ENCODE results near the gene GLI3.

Gene GLI3

DNA sequence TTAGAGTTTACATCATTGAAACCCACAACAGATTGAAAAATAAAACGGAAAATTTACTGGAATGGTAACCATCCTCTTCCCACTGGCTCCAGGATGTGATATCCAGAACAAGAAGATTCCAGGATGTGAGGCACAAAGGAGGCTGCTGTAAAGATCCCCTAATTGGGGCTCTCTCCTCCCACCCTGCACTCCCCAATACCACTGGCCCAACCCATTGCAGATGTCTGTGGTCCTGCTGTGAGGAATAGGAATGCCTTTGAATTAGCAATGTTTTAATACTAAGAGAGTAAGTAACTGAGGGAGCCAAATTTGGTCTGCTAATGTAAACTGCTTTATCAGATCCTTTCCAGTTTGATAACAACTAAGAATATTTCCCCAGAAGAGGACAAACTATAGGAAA lies 308.2 kb downstream of the GLI3 start:
- Histone ChIP-seq H3K36me3 (ENCODE audit: control insufficient read depth, insufficient read depth, low read length) (no peaks in the 10 kb centered on the region), H3K4me3 (replicated peaks; ENCODE audit: low read depth, low read length) (no peak overlapping the region), H3K27me3 (replicated peaks; ENCODE audit: control insufficient read depth, insufficient read depth, low read length) (no peaks in the 10 kb centered on the region; the same call in 1 of the 2 replicates)
- no peak for DNase-seq (ENCODE audit: extremely low read depth, insufficient read length)
- TF ChIP-seq, protein P1, sequence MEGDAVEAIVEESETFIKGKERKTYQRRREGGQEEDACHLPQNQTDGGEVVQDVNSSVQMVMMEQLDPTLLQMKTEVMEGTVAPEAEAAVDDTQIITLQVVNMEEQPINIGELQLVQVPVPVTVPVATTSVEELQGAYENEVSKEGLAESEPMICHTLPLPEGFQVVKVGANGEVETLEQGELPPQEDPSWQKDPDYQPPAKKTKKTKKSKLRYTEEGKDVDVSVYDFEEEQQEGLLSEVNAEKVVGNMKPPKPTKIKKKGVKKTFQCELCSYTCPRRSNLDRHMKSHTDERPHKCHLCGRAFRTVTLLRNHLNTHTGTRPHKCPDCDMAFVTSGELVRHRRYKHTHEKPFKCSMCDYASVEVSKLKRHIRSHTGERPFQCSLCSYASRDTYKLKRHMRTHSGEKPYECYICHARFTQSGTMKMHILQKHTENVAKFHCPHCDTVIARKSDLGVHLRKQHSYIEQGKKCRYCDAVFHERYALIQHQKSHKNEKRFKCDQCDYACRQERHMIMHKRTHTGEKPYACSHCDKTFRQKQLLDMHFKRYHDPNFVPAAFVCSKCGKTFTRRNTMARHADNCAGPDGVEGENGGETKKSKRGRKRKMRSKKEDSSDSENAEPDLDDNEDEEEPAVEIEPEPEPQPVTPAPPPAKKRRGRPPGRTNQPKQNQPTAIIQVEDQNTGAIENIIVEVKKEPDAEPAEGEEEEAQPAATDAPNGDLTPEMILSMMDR (IDR thresholded peaks at IDR 0.05; ENCODE audit: insufficient read depth, low read length, poor library complexity, severe bottlenecking), result no peak

DNA sequence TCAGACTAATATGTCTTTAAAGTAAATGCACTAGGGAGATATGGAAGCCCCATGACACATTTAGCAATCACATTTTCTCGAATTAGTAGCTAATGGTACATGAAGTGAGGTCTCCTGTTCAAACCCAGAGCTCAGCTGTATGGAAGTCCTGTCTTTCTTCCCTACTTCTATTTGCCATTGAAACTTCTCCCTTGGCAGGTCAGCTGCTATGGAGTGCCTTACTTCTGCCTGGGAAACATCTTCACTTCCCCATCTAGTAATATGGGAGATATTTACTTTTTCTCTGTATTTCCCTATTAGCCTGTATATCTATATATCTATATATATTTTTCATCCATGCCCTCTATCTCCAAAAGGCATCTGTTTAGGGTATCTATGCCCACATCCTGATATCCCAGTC lies 308.8 kb downstream of the GLI3 start:
- Histone ChIP-seq H3K36me3 (ENCODE audit: control insufficient read depth, insufficient read depth, low read length) (no peaks in the 10 kb centered on the region), H3K4me3 (replicated peaks; ENCODE audit: low read depth, low read length) (no peak overlapping the region), H3K27me3 (replicated peaks; ENCODE audit: control insufficient read depth, insufficient read depth, low read length) (no peaks in the 10 kb centered on the region; the same call in 1 of the 2 replicates)
- DNase-seq (ENCODE audit: extremely low read depth, insufficient read length), result no peak
- TF ChIP-seq, protein P1 (IDR thresholded peaks at IDR 0.05; ENCODE audit: insufficient read depth, low read length, poor library complexity, severe bottlenecking), result no peak

DNA sequence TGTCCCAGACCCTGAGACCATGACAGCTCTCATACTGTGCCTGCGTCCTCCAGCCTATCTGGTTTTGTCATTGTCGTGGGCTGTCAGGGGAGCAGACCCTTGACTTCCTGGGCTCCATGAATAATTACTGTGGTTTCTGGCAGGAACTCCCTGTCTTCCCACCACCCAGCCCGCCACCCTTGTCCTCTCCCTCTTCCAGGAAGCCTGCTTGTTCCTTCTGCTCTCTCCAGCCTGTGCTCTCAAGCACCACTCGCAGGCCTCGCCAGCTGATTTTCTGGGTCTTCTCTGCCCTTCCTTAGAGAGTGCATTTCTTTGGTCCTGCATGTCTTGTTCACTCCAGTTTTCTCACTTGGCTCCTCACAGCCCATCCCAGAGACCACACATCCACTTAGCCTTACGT lies 309.6 kb downstream of the GLI3 start:
- Histone ChIP-seq H3K36me3 (ENCODE audit: control insufficient read depth, insufficient read depth, low read length) (no peaks in the 10 kb centered on the region), H3K27me3 (replicated peaks; ENCODE audit: control insufficient read depth, insufficient read depth, low read length) (no peaks in the 10 kb centered on the region; the same call in 1 of the 2 replicates), H3K4me3 (replicated peaks; ENCODE audit: low read depth, low read length) (no peak overlapping the region)
- TF ChIP-seq, protein P1 (IDR thresholded peaks at IDR 0.05; ENCODE audit: insufficient read depth, low read length, poor library complexity, severe bottlenecking), result no peak
- no peak for DNase-seq (ENCODE audit: extremely low read depth, insufficient read length)

DNA sequence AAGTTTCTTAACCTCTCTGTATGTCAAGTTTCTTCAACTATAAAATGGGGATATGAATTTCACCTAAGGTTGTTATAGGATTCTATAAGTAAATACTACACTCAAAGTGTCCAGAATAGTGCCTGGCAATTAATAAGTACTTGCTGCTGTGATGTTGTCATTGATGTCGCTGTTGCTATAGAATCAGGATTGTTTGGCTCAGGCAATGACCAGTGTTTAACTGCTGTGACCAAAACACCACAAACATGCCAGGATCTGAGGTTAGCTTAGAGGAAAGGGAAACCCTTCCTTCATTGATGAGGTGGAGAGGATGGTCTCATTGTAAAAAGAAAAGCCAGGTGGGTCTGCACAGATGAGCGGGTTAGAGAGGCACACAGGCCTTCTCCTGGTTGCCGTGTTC lies 311.1 kb downstream of the GLI3 start:
- no peak for DNase-seq (ENCODE audit: extremely low read depth, insufficient read length)

DNA sequence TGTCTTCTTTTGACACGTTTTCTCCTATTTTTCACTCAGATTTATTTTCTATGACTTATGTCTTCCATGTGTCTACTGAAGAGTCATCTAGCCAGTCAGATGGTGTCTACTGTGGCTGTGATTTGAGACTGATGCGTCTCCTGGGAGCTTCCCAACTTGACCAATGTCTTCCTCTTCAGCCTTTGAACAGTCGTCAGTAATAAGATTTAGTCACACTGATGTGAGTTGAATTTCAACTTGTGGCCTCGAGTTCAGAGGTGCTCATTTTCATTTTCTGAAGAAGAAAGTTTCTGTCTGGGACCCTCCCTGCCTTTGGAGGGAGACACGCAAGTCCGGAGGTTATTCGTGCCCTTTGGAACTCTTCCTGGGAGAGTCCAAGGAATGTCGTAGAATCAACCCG lies 312.2 kb downstream of the GLI3 start:
- H3K27me3 ChIP-seq (replicated peaks; ENCODE audit: control insufficient read depth, insufficient read depth, low read length), result no peaks in the 10 kb centered on the region
- TF ChIP-seq, protein P1 (IDR thresholded peaks at IDR 0.05; ENCODE audit: insufficient read depth, low read length, poor library complexity, severe bottlenecking), result no peak
- no peak for DNase-seq (ENCODE audit: extremely low read depth, insufficient read length)
- H3K36me3 ChIP-seq (ENCODE audit: control insufficient read depth, insufficient read depth, low read length), result no peaks in the 10 kb centered on the region
- no peak overlapping the region for H3K4me3 ChIP-seq (replicated peaks; ENCODE audit: low read depth, low read length)

More for the DNA sequence above, 311.1 kb downstream of the GLI3 start:
- Histone ChIP-seq H3K36me3 (ENCODE audit: control insufficient read depth, insufficient read depth, low read length) (no peaks in the 10 kb centered on the region), H3K27me3 (replicated peaks; ENCODE audit: control insufficient read depth, insufficient read depth, low read length) (no peaks in the 10 kb centered on the region; the same call in 1 of the 2 replicates), H3K4me3 (replicated peaks; ENCODE audit: low read depth, low read length) (no peak overlapping the region)
- TF ChIP-seq, protein P1 (IDR thresholded peaks at IDR 0.05; ENCODE audit: insufficient read depth, low read length, poor library complexity, severe bottlenecking), result no peak

DNA sequence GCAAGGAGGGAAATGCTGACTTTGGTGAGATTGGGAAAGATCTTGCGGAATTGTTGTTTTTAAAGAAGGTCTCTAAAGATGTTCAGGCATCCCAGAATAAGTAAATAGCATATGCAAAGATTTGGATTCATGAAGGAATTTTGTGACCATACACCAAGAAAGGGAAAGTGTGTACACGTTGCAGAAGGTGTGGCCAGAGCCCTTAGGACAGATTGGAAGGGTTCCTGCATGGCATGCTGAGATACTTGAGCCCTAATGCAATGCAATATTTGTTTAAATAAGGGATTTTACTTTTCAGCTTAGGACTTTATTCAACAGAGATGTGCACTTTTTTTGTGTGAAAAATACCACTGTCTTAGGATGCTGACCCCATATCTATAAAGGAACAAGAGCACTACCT lies 314.6 kb downstream of the GLI3 start:
- no peak for DNase-seq (ENCODE audit: extremely low read depth, insufficient read length)
- H3K4me3 ChIP-seq (replicated peaks; ENCODE audit: low read depth, low read length), result no peak overlapping the region
- TF ChIP-seq, protein P1 (IDR thresholded peaks at IDR 0.05; ENCODE audit: insufficient read depth, low read length, poor library complexity, severe bottlenecking), result no peak
- no peaks in the 10 kb centered on the region for H3K27me3 ChIP-seq (replicated peaks; ENCODE audit: control insufficient read depth, insufficient read depth, low read length)
- H3K36me3 ChIP-seq (ENCODE audit: control insufficient read depth, insufficient read depth, low read length), result no peaks in the 10 kb centered on the region

All from GM06990 (cell line).